ENCODE results near the gene ITIH4. TPM values are rescaled to one million over a fixed set of nuclear protein-coding genes. Genes with fewer than 3 reads are reported as not detected.

The ITIH4 gene
- total RNA-seq, 4 donors from 2014 or later = 1.2 to 7.0 (median 3.4) TPM

DNA sequence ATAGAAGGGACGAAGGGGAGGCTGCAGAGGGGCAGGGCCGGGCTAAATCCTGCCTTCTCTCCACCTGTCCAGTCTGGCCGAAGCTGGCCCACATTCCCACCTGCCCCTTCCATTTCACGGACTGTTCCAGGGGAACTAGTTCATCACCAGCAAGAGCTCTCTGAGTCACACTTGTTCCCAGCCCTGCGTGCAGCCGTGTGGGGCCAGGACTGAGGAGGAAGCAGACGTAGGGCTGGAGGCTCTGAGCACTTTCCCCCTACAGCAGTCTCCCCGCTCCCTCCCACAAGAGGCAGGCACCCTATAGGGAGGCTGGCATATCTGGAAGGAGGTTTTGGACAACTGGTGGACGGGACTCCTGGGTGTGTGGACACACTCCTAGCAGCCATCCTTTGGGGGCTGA, 3.0 kb downstream of the ITIH4 start:
- TF ChIP-seq POLR2AphosphoS5 (IDR thresholded peaks at IDR 0.05) (no peak), EP300 (IDR thresholded peaks at IDR 0.05) (no peak), POLR2A (IDR thresholded peaks at IDR 0.05) (no peak)
- TF ChIP-seq, protein P1, sequence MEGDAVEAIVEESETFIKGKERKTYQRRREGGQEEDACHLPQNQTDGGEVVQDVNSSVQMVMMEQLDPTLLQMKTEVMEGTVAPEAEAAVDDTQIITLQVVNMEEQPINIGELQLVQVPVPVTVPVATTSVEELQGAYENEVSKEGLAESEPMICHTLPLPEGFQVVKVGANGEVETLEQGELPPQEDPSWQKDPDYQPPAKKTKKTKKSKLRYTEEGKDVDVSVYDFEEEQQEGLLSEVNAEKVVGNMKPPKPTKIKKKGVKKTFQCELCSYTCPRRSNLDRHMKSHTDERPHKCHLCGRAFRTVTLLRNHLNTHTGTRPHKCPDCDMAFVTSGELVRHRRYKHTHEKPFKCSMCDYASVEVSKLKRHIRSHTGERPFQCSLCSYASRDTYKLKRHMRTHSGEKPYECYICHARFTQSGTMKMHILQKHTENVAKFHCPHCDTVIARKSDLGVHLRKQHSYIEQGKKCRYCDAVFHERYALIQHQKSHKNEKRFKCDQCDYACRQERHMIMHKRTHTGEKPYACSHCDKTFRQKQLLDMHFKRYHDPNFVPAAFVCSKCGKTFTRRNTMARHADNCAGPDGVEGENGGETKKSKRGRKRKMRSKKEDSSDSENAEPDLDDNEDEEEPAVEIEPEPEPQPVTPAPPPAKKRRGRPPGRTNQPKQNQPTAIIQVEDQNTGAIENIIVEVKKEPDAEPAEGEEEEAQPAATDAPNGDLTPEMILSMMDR (IDR thresholded peaks at IDR 0.05) = no peak
- ATAC-seq = no peak
- Histone ChIP-seq H3K36me3 (peaks cover 0 to 35% of the 10 kb centered on the region in 2 donors), H3K27ac (no peak overlapping the region), H3K9me3 (no peaks in the 10 kb centered on the region), H3K4me3 (no peak overlapping the region), H3K27me3 (no peaks in the 10 kb centered on the region), H3K4me1 (peaks cover 0 to 15% (median 6%) of the 10 kb centered on the region in 3 donors)
- WGBS, 2 donors (ENCODE audit: low coverage in 1 of 2) = 40% methylated on average over 2 of the region's 9 CpGs; no CpG with 5 or more reads in 1 of the 2 donors

DNA sequence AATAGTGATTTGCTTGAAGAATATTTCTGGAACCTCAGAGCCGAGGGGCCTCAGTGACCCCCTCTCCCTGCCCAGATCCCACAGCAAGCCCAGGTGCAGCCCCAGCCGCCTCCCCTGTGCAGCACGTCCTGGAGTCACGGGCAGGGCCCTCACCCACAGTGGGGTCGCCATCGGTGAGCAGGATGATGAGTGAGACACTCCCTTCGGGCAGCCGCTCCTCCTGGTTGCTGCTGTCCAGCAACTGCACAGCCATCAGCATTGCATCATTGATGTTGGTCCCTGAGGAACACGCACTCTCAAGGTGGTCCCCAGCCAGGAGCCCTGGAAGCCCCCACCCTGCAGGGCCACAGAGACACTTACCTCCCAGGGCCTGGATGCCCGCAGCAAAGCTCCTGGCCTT, 6.4 kb downstream of the ITIH4 start:
- H3K9me3 ChIP-seq = no peaks in the 10 kb centered on the region
- H3K27me3 ChIP-seq = no peaks in the 10 kb centered on the region
- no peak for ATAC-seq
- peaks cover 0 to 46% of the 10 kb centered on the region in 2 donors for H3K36me3 ChIP-seq
- TF ChIP-seq POLR2AphosphoS5 (IDR thresholded peaks at IDR 0.05) = no peak
- TF ChIP-seq POLR2A (IDR thresholded peaks at IDR 0.05) = no peak
- no peak for TF ChIP-seq EP300 (IDR thresholded peaks at IDR 0.05)
- TF ChIP-seq, protein P1 (IDR thresholded peaks at IDR 0.05) = no peak
- WGBS, 2 donors (ENCODE audit: low coverage in 1 of 2) = 60% methylated on average over 1 of the region's 10 CpGs; no CpG with 5 or more reads in 1 of the 2 donors
- no peaks in the 10 kb centered on the region for H3K4me1 ChIP-seq
- no peak overlapping the region for H3K4me3 ChIP-seq
- no peak overlapping the region for H3K27ac ChIP-seq

DNA sequence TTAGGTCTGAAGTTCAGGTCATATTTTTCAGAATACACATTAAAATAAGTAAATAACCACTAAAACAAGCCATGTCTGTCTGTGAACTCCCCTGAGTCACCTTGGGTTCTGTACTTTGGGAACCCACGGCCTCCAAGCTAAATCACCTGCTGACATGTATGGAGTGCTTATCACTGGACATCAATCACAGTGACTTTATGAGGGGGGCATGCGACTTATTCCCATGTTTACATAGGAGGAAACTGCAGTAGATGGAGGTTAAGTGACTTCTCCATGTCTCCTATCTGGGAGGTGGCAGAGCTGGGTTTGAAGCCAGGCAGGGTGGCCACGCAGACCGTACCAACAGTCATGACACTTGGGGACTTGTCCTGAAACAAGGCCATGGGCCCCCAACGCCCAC, 8.1 kb downstream of the ITIH4 start:
- 67 to 100% methylated on average over 2 of the region's 5 CpGs for WGBS, 2 donors (ENCODE audit: low coverage in 1 of 2)
- TF ChIP-seq POLR2AphosphoS5 (IDR thresholded peaks at IDR 0.05) = no peak
- TF ChIP-seq, protein P1 (IDR thresholded peaks at IDR 0.05) = no peak
- no peak for TF ChIP-seq EP300 (IDR thresholded peaks at IDR 0.05)
- no peak for TF ChIP-seq POLR2A (IDR thresholded peaks at IDR 0.05)
- H3K9me3 ChIP-seq = no peaks in the 10 kb centered on the region
- H3K36me3 ChIP-seq = peaks cover 0 to 47% of the 10 kb centered on the region in 2 donors
- ATAC-seq = no peak
- H3K4me3 ChIP-seq = no peak overlapping the region
- H3K27ac ChIP-seq = no peak overlapping the region
- no peaks in the 10 kb centered on the region for H3K4me1 ChIP-seq
- H3K27me3 ChIP-seq = no peaks in the 10 kb centered on the region

DNA sequence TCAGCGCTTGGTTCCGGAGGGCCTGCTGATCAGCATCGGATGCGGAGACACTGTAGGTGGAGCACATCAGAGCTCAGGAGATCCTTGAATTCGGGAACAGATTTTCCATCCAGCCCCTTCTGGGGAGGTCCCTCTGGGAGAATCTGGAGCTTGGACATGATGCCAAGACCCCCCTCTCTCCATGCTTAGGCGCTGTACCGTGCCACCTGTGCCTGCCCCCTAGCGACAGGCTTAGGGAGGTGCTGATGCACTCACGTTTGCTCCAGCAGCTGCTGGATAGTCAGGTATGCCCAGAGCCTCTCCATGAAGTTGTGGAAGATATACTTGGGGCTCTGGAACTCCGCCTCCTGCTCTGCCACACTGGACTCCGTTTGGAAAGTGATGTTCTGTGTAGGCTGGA, 9.7 kb downstream of the ITIH4 start:
- Histone ChIP-seq H3K27ac (no peak overlapping the region), H3K4me3 (no peak overlapping the region), H3K9me3 (no peaks in the 10 kb centered on the region), H3K4me1 (no peaks in the 10 kb centered on the region), H3K27me3 (no peaks in the 10 kb centered on the region), H3K36me3 (peaks cover 0 to 36% of the 10 kb centered on the region in 2 donors)
- no CpG with 5 or more reads among the region's 11 CpGs for WGBS, 2 donors (ENCODE audit: low coverage in 1 of 2)
- no peak for ATAC-seq
- TF ChIP-seq POLR2AphosphoS5 (IDR thresholded peaks at IDR 0.05) = no peak
- TF ChIP-seq, protein P1 (IDR thresholded peaks at IDR 0.05) = peak in 2 of 4 experiments; percentile 7 to 33
- TF ChIP-seq POLR2A (IDR thresholded peaks at IDR 0.05) = no peak
- TF ChIP-seq EP300 (IDR thresholded peaks at IDR 0.05) = no peak

DNA sequence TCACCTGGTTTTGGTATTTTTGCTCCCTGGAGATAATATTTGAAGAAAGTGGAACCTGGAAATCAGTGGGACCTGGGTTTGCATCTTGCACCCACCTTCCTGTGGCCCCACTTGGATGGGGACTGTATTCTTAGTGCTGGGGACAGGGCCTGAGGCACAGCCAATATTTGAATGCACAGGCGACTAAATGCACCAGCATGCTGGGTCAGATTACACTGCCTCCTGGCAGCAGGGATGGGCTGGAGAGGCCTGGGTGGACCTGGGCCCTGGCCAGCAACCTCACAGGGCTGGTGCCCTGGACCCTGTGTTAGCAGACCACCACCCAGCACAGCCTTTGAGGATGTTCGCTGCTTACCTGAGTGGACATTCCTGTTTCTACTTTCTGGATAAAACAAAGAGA, 10.5 kb downstream of the ITIH4 start:
- no CpG with 5 or more reads among the region's 2 CpGs for WGBS, 2 donors (ENCODE audit: low coverage in 1 of 2)
- no peaks in the 10 kb centered on the region for H3K4me1 ChIP-seq
- H3K9me3 ChIP-seq = no peaks in the 10 kb centered on the region
- H3K36me3 ChIP-seq = peaks cover 0 to 36% of the 10 kb centered on the region in 2 donors
- TF ChIP-seq EP300 (IDR thresholded peaks at IDR 0.05) (no peak), POLR2A (IDR thresholded peaks at IDR 0.05) (no peak), POLR2AphosphoS5 (IDR thresholded peaks at IDR 0.05) (no peak)
- TF ChIP-seq, protein P1 (IDR thresholded peaks at IDR 0.05) = no peak
- H3K27ac ChIP-seq = no peak overlapping the region
- ATAC-seq = no peak
- H3K27me3 ChIP-seq = no peaks in the 10 kb centered on the region
- H3K4me3 ChIP-seq = no peak overlapping the region
